GM19351 (cell line): ENCODE results near the gene EID1.
"Not testable (repeated sequence)": the region's sequence is repeated elsewhere in the genome, so short reads cannot be mapped to it uniquely, and the experiment has no call there.

ENCODE experiments used
- ATAC-seq: cut with Tn5 transposase; IDR thresholded peaks from one replicate; pipeline ENCODE4 v1.9.1; 2021; ENCODE audit warnings: mild to moderate bottlenecking, moderate library complexity; ENCODE audit not compliant: unreplicated experiment

Gene EID1

DNA sequence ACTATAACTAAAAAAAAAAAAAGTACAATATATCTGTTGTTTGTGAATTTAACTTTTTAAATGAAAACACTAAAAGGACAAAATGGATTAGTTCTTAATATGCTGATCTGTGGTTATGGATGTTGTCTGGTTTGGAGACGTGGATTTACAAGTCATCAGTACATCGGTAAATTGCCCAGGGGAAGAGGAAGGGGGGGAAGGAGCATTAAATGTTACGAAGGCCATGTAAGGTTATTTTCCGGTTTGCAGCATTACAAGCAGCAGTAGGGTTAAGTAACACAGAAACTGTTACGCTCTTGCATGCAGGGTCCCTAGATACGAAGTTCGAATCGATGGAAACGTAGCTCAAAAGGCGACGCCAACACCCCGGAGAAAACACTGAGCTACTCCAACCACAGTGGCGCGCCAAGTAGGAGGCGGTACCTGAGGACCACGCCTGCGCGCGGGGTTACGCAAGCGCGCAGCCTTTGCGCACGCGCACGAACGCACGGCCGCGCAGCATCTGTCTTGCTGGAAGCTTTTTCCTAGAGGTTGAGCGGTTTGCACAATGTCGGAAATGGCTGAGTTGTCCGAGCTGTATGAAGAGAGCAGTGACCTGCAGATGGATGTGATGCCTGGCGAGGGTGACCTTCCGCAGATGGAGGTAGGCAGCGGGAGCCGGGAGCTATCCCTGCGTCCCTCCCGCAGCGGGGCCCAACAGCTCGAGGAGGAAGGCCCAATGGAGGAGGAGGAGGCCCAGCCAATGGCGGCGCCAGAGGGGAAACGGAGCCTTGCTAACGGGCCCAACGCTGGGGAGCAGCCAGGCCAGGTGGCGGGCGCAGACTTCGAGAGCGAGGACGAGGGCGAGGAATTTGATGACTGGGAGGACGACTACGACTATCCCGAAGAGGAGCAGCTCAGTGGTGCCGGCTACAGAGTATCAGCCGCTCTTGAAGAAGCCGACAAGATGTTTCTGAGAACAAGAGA lies at the start of gene EID1:
TSS of gene EID1 (plus strand) at position 505 of the 966 bp plus-strand sequence. CDS start at position 548, 43 bp downstream.
- ATAC-seq: peak; percentile 89

- ATAC-seq: no peak
These were observed 49.5 kb upstream of the EID1 start for GRCh38 chr15:48828471-48828870.

- no peak for ATAC-seq
These were observed 49.0 kb upstream of the EID1 start for GRCh38 chr15:48828906-48829305.

DNA sequence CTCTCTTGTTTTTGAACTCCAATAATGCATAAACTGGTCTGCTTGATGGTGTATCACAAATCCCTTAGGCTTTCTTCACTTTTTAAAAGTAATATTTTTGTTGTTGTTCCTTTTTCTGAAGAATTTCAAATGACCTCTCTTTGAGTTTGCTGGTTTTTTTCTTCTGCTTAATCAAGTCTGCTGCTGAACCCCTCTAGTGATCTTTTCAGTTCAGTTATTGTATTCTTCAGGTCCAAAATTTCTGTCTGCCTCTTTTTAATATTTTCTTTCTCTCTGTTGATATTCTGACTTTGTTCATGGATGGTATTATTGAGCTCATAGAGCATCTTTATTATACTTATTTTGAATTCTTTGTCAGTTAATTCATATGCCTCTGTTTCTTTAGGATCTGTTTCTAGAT lies 45.3 kb upstream of the EID1 start:
- ATAC-seq: no peak

GRCh38 chr15:48833526-48834239 lies 44.3 kb upstream of the EID1 start:
- no peak for ATAC-seq

GRCh38 chr15:48834756-48835155 lies 43.2 kb upstream of the EID1 start:
- ATAC-seq: no peak

GRCh38 chr15:48842501-48842900 lies 35.4 kb upstream of the EID1 start:
- ATAC-seq: no peak

- ATAC-seq: no peak
These were observed 32.8 kb upstream of the EID1 start for GRCh38 chr15:48845123-48845522.

DNA sequence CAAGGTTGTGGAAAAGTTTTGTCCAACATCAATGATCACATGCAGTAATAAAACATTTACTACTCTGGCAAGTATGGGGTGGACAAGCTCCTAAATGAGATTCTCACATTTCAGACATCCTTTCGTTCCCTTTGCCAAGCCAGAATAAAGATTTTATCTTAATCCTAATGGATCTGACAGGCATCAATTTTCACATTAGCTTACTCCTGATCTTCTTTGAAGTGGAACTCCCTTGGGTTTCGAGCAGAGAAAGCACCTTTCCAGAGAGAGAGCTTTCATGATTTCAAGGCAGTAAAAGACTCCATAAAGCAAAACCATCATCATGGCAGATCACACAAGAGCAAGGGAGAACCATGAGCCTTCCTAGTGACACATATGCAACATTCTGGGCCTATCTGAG lies 27.3 kb upstream of the EID1 start:
- ATAC-seq: no peak

DNA sequence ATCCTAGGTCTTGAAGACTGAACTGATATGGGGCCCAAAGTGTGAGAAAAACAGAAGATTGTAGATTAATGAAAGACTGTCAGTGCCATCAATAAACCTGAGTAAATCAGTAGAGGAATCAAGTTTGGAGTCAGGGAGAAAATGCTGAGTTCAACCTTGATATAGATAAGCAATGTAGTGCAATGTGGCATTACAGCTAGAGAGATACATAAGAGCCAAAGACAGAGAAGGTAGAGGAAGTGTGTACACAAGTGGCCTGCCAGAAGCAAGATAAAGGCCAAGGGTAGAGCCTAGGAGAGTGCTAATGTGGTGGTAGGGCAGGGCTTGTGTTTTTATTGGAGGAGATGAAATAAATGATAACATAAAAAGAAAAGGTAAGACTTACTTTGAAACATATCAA lies 26.0 kb upstream of the EID1 start:
- no peak for ATAC-seq

DNA sequence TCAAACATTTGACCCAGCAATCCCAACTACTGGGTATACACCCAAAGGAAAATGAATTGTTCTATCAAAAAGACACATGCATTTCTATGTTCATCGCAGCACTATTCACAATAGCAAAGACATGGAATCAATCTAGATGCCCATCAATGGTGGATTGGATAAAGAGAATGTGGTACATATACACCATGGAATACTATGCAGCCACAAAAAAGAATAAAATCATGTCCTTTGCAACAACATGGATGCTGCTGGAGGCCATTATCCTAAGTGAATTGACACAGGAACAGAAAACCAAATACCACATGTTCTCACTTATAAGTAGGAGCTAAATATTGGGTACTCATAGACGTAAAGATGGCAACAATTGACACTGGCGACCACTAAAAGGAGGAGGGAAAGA lies 23.5 kb upstream of the EID1 start:
- not testable (repeated sequence) for ATAC-seq

GRCh38 chr15:48855501-48856440 lies 22.2 kb upstream of the EID1 start:
- no peak for ATAC-seq

DNA sequence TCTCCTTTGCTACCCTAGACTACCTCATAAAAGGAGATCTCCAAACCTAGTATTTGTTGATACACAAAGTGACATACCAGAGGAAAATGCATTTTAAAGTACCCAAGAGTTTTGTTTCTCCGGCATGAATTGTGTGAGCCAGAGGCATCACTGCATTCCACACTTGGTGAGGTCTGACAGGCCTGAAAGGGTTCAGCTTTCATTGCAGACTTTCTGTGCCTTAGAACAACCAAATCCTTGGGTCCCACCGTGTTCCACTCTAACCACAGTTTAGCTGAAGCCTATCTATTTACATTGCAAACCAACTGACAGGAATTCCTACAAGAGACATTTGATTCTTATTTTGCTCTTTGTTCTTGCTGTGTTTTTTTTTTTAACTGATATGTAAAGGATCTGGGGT lies 21.0 kb upstream of the EID1 start:
- no peak for ATAC-seq

GRCh38 chr15:48858401-48858800 lies 19.5 kb upstream of the EID1 start:
- ATAC-seq: no peak

DNA sequence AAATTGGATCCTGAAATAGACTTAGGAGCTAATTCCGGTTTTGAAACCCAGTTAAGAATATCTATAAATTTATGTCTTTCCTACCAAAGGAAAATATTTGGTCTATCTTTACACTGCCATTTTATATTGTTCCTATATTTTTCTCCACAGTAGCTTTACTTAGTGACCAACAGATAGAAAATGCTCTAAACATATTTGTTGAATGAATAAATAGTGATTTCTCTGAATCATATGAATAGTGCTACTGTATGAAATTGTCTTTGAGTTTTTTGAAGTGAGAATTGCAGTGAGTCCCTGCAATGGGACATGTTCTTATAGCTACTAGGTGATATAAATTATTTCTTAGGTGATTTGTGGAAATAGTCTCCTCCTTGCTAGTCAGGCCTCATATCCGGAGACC lies 18.5 kb upstream of the EID1 start:
- ATAC-seq: no peak

GRCh38 chr15:48861813-48862431 lies 16.0 kb upstream of the EID1 start:
- ATAC-seq: peak; percentile 69

DNA sequence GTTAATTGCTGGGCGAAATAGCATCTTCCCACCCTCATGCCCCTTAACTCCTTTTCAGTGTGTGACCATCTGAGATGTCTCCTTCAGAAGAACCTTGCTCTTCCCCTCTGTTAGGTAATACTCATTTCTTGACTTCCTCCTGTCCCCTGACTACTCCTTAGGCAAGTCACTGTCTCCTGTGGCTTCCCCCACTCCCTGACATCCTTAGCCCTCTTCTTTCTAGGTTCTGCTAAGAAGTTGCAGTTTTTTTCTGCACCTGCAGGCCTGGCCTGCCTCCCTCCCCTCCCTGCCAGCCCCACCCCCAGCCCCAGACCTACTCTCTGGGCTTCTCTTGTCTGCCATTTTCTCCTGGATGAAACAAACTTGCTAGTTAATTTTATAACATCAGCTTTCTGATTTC lies 15.2 kb upstream of the EID1 start:
- peak; percentile 57 for ATAC-seq

DNA sequence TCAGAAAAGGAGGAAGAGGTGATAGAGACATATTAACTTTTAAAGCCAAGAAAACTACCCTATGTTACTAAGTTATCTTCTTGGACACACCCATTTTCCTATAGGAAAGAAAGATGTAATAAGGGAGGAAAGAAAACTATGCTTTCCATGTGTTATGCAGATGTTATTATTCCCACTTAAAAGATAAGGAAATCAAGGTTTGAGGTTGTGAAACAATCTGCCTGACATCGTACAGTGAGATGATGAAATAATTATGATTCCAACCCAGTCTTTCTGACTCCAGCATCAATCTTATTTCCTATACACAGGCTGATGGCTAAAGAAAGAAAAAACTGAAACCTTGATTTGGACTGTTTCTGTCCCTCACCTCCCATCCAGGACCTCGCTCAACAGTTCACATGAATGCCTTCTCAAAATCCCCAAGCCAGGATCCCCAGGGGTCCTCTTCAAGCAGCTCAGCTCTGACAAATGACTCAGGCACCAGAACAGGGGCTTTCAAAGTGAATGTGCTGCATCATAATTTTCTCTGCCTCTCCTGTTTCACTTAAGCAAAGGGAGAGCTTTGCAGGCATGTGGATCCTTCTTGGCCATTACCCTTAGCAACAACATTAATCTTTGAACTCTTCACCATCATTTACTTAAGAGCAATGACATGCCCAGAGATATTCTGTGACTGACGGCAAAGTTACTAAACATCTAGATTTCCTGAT lies 12.4 kb upstream of the EID1 start:
- no peak for ATAC-seq

- ATAC-seq: no peak
These were observed 11.8 kb upstream of the EID1 start for GRCh38 chr15:48866141-48866563.

- no peak for ATAC-seq
These were observed 9.9 kb upstream of the EID1 start for GRCh38 chr15:48868023-48868422.
